ENCODE measurements around the gene FNBP1. TPM values are rescaled to one million over a fixed set of nuclear protein-coding genes. Genes with fewer than 3 reads are reported as not detected.

The FNBP1 gene
- total and polyA plus RNA-seq, 2 of the 8 experiments (the other 6 are each of a cell fraction or from before 2014, with no cell fraction given): 7.2 to 40.9 TPM

GRCh38 chr9:130036099-130036498 lies 6.9 kb downstream of the FNBP1 start (continued):
- TF ChIP-seq CHD7 (IDR thresholded peaks at IDR 0.05; ENCODE audit: insufficient replicate concordance, low read length) (no peak), PHF8 (conservative IDR thresholded peaks at IDR 0.05; ENCODE audit: low read depth, low read length) (no peak), POLR2A (IDR thresholded peaks at IDR 0.05; ENCODE audit: control extremely low read depth in 1 of 2, low read depth in 2 of 2, low read length in 2 of 2) (no peak)
